PC-9 (cell line): ENCODE data around the gene APBB3.

Experiments used
- CTCF ChIP-seq: fragments of 200-600 bp; sonication (generic); conservative IDR thresholded peaks from 2 replicates; pipeline ENCODE4 v1.6.1; 2017; ENCODE audit warnings: mixed run types, antibody characterized with exemption, mild to moderate bottlenecking, moderate library complexity
- EZH2 ChIP-seq: fragments of 200-600 bp; sonication (generic); IDR thresholded peaks from 2 replicates; pipeline ENCODE4 v1.8.0; 2017; ENCODE audit warnings: antibody characterized with exemption, low read depth

GRCh38 chr5:140554454-140554853, 9.9 kb downstream of the APBB3 start:
- TF ChIP-seq CTCF = no peak
- no peak for TF ChIP-seq EZH2
